HG03159 (cell line): ENCODE results near the gene ADAM11.
"Not testable (repeated sequence)": the region's sequence is repeated elsewhere in the genome, so short reads cannot be mapped to it uniquely, and the experiment has no call there.

Experiments
- ATAC-seq: cut with Tn5 transposase; IDR thresholded peaks from one replicate; pipeline ENCODE4 v1.9.1; 2021; ENCODE audit warnings: mild to moderate bottlenecking, moderate library complexity; ENCODE audit not compliant: unreplicated experiment

ADAM11 gene

GRCh38 chr17:44758414-44759085, at the start of gene ADAM11:
TSS of gene ADAM11 (plus strand) at chr17:44758988. CDS start at chr17:44759200, 212 bp downstream.
- ATAC-seq: no peak

GRCh38 chr17:44719444-44719843, 39.3 kb upstream of the ADAM11 start:
- ATAC-seq: no peak

GRCh38 chr17:44722254-44722653, 36.5 kb upstream of the ADAM11 start:
- no peak for ATAC-seq

- not testable (repeated sequence) for ATAC-seq
Measured at GRCh38 chr17:44726121-44726520, 32.7 kb upstream of the ADAM11 start.

DNA sequence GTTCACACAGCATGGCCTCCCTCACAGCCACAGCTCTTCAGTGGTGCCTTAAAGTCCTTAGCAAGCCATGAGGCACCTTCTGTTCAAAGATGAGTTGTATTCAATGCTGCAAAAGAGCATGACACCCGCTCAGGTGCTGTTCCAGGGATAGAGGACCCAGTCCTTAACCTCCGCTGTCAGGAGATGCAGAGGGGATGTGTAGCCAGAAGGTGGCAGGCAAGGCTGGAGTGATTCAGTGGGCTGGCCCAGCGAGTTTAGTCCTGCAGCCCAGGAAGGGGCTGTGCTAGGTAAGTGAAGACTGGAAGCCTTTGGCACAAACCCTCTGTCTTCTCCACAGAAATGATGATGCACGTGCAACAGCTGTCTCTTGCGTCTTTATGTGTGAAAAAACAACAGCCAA, 25.0 kb upstream of the ADAM11 start:
- no peak for ATAC-seq

DNA sequence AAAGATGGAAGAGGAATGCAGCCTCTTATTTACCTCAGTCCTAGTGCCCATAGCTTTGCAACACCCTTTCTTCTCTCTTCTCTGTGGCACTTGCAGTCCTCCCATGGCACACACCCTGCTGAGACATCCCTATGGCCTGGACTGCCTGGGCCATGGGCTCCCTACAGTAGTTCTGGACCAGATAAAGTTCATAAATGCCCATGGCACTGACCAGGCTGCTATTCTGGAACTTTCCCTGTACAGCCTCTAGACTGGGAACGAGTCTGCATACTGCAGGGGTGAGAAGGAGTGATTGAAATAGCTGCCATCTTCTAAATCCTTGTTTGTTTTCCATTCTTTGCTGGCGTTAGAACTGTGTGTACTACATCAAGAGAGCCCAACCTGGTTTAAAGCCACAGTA, 24.5 kb upstream of the ADAM11 start:
- no peak for ATAC-seq

- ATAC-seq: no peak
Measured at GRCh38 chr17:44736551-44737240, 22.1 kb upstream of the ADAM11 start.

GRCh38 chr17:44738214-44738906, 20.4 kb upstream of the ADAM11 start:
- ATAC-seq: no peak

DNA sequence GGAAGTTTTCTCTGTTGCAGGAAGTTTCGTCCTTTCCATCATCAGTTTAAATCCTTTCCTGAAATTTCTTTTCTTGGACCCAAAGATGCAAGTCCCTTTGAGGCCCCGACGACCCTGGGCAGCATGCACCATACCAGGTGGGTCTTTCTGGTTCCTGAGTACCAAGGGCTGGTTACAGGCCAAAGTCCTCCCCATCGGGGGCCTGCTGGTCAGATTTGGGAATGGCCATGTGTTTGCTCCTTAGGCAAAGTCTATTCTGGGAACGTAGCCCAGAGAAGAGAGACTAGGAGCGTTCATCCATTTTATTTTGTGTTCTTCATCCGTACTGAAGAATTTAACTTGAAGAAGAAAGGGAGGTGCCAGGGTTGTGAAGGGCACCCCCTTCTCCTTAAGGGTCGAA, 17.5 kb upstream of the ADAM11 start:
- ATAC-seq: no peak

GRCh38 chr17:44745301-44745700, 13.5 kb upstream of the ADAM11 start:
- ATAC-seq: no peak

- ATAC-seq: not testable (repeated sequence)
Measured at GRCh38 chr17:44745738-44746137, 13.1 kb upstream of the ADAM11 start.

DNA sequence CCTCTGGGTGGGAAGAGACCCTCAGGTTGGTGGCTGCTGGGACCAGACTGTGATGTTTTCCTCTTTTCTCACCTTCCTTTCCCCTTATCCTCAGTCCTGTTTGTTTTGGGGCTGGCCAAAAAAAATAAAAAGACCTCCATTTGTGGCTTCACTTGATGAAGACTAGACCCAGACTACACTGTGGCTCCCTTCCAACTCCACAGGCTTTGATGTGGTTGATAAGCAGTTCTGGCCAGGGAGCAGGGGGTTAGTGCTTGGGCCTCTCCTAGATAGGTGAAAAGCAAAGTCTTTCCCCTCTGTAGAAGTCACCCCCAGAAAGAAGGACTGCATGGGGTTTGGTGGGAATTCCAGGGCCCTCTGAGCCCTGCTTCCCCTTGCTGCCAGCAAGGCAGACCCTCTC, 11.2 kb upstream of the ADAM11 start:
- no peak for ATAC-seq

GRCh38 chr17:44749076-44749979, 9.5 kb upstream of the ADAM11 start:
- ATAC-seq: no peak

DNA sequence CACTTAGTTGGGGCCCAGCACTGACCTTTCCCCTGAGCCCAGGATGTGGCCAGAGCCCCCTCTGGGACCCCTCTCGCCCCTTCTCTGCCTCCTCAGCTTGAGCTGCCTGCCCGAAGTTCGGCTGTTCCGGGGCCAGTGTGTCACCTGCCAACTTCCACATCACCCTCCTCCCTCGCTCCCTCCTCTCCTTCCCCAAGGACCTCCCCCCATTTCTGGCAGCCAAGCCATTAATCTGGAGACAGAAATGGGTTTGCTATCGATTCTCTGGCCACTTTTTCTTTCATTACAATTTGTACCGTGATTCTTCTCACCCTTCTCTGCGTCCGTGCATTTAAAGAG, 8.8 kb upstream of the ADAM11 start:
- ATAC-seq: no peak

DNA sequence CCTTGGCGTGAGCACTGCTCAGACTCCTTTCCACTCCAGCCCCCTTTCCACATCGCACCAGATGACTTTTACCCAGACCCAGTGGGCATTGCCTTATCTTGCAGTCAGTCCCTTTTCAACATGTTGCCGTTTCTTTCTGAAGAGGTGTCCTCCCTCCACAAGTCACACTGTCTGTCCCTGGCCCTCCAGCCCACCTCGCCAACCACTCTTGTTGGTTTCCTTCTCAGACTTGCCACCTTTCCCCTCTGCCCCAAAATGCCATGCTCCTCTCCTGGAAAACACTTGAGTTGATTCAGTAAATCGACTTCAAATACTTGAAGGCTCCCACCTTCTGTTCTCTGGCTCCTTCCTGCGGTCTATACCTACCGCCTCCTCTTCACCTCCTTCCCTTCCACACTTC, 7.5 kb upstream of the ADAM11 start:
- ATAC-seq: no peak

- ATAC-seq: no peak
Measured at GRCh38 chr17:44751806-44752205, 7.0 kb upstream of the ADAM11 start.

- ATAC-seq: no peak
Measured at GRCh38 chr17:44752953-44753861, 5.6 kb upstream of the ADAM11 start.

DNA sequence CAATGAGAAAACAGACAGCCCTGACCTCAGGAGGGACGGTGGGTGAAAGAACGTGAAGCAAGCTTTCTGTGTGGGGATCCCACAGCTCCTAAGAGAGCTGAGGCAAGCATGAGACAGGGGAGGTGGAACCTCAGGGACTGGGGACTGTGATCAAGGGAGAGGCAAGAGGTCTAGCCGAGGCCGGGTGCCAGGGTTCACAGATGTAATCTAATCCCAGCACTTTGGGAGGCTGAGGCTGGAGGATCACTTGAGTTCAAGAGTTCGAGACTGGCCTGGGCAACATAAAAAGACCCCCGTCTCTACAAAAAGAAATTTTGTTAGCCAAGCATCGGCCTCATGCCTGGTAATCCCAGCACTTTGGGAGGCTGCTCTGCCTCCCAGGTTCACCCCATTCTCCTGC, 4.5 kb upstream of the ADAM11 start:
- no peak for ATAC-seq

GRCh38 chr17:44755180-44755579, 3.6 kb upstream of the ADAM11 start:
- ATAC-seq: not testable (repeated sequence)
